CD8-positive, alpha-beta memory T cell (primary cell): ENCODE results near the gene ZBTB7B. TPM values are rescaled to one million over a fixed set of nuclear protein-coding genes. Genes with fewer than 3 reads are reported as not detected.

Source experiments
- CTCF ChIA-PET: fragments of 350-600 bp; sonication (Branson Sonifier 250); formaldehyde crosslinking; loops from one replicate; lab custom pipeline; 2021; ENCODE audit warnings: antibody characterized with exemption; lab: Charles Lee
- POLR2A ChIA-PET: fragments of 350-600 bp; sonication (Branson Sonifier 250); formaldehyde crosslinking; loops from one replicate; lab custom pipeline; 2021; ENCODE audit warnings: antibody characterized with exemption; lab: Charles Lee
- DNase-seq, 5 donors: peaks; one replicate each; pipeline versions ENCODE4 v3.0.0 to v3.0.0-alpha.2; 2020 to 2022; ENCODE audit warnings: mixed read lengths in 1 of 5
- H3K27ac ChIP-seq: one replicate; pipeline ENCODE4 v1.7.0; 2013; ENCODE audit warnings: low read depth, mild to moderate bottlenecking, low read length, moderate library complexity
- H3K27me3 ChIP-seq: 2 replicates; pipeline ENCODE4 v1.7.0; 2013; ENCODE audit warnings: low read length, mild to moderate bottlenecking; ENCODE audit not compliant: insufficient read depth, poor library complexity, severe bottlenecking
- H3K36me3 ChIP-seq: 2 replicates; pipeline ENCODE4 v1.7.0; 2013; ENCODE audit warnings: mild to moderate bottlenecking, low read length, moderate library complexity; ENCODE audit not compliant: insufficient read depth
- H3K4me1 ChIP-seq: 2 replicates; pipeline ENCODE4 v1.7.0; 2013; ENCODE audit warnings: mild to moderate bottlenecking, low read length, moderate library complexity; ENCODE audit not compliant: insufficient read depth
- H3K4me3 ChIP-seq: 2 replicates; pipeline ENCODE4 v1.7.0; 2013; ENCODE audit warnings: mild to moderate bottlenecking, low read length
- H3K9me3 ChIP-seq: 2 replicates; pipeline ENCODE4 v1.7.0; 2013; ENCODE audit warnings: mild to moderate bottlenecking, low read length
- H3K27ac Mint-ChIP-seq, 8 donors: one replicate each; pipeline ENCODE4 v1.8.0; 2020 to 2021; ENCODE audit warnings: mixed read lengths in 8 of 8, mild to moderate bottlenecking in 6 of 8, inconsistent platforms in 3 of 8, moderate library complexity in 3 of 8
- H3K27me3 Mint-ChIP-seq, 2 donors: one replicate each; pipeline ENCODE4 v1.8.0; 2020 to 2021; ENCODE audit warnings: mixed read lengths in 2 of 2, mild to moderate bottlenecking in 1 of 2, moderate library complexity in 1 of 2
- H3K36me3 Mint-ChIP-seq, 3 donors: one replicate each; pipeline ENCODE4 v1.8.0; 2020 to 2021; ENCODE audit warnings: mixed read lengths in 3 of 3, inconsistent platforms in 1 of 3, mild to moderate bottlenecking in 1 of 3
- H3K4me1 Mint-ChIP-seq, 3 donors: one replicate each; pipeline ENCODE4 v1.8.0; 2020 to 2021; ENCODE audit warnings: mixed read lengths in 3 of 3, inconsistent platforms in 1 of 3, mild to moderate bottlenecking in 1 of 3
- H3K4me3 Mint-ChIP-seq, 7 donors: one replicate each; pipeline ENCODE4 v1.8.0; 2020 to 2021; ENCODE audit warnings: mixed read lengths in 7 of 7, mild to moderate bottlenecking in 6 of 7, moderate library complexity in 4 of 7, inconsistent platforms in 2 of 7
- H3K9me3 Mint-ChIP-seq, 5 donors: one replicate each; pipeline ENCODE4 v1.8.0; 2020 to 2022; ENCODE audit warnings: mixed read lengths in 5 of 5, mild to moderate bottlenecking in 3 of 5, moderate library complexity in 2 of 5, inconsistent platforms in 1 of 5
- polyA plus RNA-seq: library from polyadenylated mRNA; unstranded; fragments of 300-500 nt; fragmentation: Illumina TruSeq; gene quantifications from one replicate; pipeline ENCODE4 v1.2.3, GENCODE V29; 2021
- total RNA-seq, 2 experiments: library from RNA; stranded (reverse); gene quantifications; one replicate each; pipeline ENCODE4 v1.2.3, GENCODE V29; 2021

ZBTB7B gene
- total and polyA plus RNA-seq, 3 experiments from 2014 or later, result 3.3 to 34.7 (median 33.2) TPM

DNA sequence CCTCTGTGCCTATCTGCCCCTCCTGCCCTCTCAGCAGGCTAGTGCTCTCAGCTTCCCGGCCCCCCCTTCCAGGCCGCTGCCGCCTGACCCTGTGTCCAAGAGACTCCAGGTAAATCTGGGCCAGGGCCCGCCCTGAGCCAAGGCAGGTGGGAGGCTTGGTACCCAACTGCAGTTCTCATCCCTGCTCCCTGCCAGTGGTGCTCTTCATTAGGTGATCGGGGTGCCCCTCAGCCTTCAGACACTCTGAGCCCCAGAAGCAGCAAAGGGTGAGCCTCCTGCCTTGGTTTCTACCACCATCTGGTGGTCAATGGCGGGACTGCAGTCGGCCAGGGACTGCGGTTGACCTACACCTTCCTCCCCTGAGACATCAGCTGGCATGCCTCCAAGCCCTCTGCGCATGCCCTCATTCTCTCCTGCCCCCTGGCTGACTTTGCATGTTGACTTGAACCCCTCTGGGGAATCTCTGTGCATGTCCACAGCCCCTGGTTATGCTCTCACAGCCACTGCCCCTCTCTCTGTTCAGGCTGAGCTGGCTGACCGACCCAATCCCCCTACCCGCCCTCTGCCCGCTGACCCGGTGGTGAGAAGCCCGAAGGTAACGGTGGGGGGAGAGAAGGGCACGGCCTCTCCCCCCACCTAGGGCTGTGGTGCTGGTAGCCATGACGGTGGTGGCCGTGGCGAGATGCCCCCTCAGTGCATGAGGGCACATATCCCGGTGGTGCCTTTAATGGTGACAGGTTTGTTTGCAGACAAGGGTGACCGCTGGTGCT lies 59.0 kb downstream of the ZBTB7B start:
- POLR2A ChIA-PET, result interaction anchor here (0.6 to 1.5 kb wide), 5 partner anchors 10 to 270 kb away, joined by 3 to 5 read pairs (median 3); partner anchors contain the start of genes ADAM15 and PYGO2
- Mint-ChIP-seq H3K27me3 (no peaks in the 10 kb centered on the region), H3K27ac (peak overlapping the region in 4 of 8 donors; percentile 11 to 55 (median 20)), H3K36me3 (peaks cover 0 to 22% (median 2%) of the 10 kb centered on the region in 3 donors), H3K9me3 (no peaks in the 10 kb centered on the region), H3K4me1 (peaks cover 23 to 39% (median 33%) of the 10 kb centered on the region in 3 donors), H3K4me3 (peak overlapping the region; percentile 49 to 79 (median 68))
- no peaks in the 10 kb centered on the region for H3K9me3 ChIP-seq
- no peaks in the 10 kb centered on the region for H3K27me3 ChIP-seq
- CTCF ChIA-PET, result interaction anchor here (0.6 to 11.7 kb wide), 36 partner anchors 8 to 502 kb away, joined by 3 to 172 read pairs (median 4); partner anchors contain the start of genes ADAM15, EFNA3, KRTCAP2 and LENEP
- no peak overlapping the region for H3K4me3 ChIP-seq
- peak; percentile 87 to 96 (median 91) for DNase-seq
- H3K36me3 ChIP-seq, result no peaks in the 10 kb centered on the region
- no peak overlapping the region for H3K27ac ChIP-seq
- peaks cover 34% of the 10 kb centered on the region for H3K4me1 ChIP-seq

DNA sequence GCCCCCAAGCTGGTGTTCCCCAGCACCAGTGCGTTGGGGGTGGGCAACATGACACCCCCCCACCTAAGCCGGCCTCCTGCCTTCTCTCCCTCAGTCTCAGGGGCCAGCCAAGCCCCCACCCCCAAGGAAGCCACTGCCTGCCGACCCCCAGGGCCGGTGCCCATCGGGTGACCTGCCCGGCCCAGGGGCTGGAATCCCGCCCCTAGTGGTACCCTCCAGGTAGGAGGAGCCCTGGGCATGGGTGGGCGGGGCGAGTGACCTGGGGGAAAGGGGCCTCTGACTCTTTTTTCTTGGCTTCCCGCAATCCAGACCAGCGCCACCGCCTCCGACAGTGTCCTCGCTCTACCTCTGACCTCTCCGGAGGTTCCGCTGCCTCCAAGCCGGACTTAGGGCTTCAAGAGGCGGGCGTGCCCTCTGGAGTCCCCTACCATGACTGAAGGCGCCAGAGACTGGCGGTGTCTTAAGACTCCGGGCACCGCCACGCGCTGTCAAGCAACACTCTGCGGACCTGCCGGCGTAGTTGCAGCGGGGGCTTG lies 59.6 kb downstream of the ZBTB7B start:
- Histone ChIP-seq H3K9me3 (no peaks in the 10 kb centered on the region), H3K4me1 (peaks cover 34% of the 10 kb centered on the region), H3K27ac (no peak overlapping the region), H3K36me3 (no peaks in the 10 kb centered on the region), H3K4me3 (peak overlapping the region; percentile 88), H3K27me3 (no peaks in the 10 kb centered on the region)
- H3K9me3 Mint-ChIP-seq, result no peaks in the 10 kb centered on the region
- no peaks in the 10 kb centered on the region for H3K27me3 Mint-ChIP-seq
- H3K36me3 Mint-ChIP-seq, result peaks cover 0 to 27% (median 6%) of the 10 kb centered on the region in 3 donors
- peak overlapping the region in 4 of 7 donors; percentile 69 to 96 (median 87) for H3K4me3 Mint-ChIP-seq
- peak in 1 of 5 donors; percentile 55 for DNase-seq
- H3K27ac Mint-ChIP-seq, result peak overlapping the region in 1 of 8 donors; percentile 17
- peaks cover 23 to 39% (median 33%) of the 10 kb centered on the region in 3 donors for H3K4me1 Mint-ChIP-seq
- CTCF ChIA-PET, result interaction anchor here (0.6 to 11.7 kb wide), 38 partner anchors 7 to 503 kb away, joined by 3 to 172 read pairs (median 4); partner anchors contain the start of genes ADAM15, EFNA3, KRTCAP2 and PBXIP1
- POLR2A ChIA-PET, result interaction anchor here (0.6 to 3.5 kb wide), 4 partner anchors 21 to 271 kb away, joined by 3 to 15 read pairs (median 4); no protein-coding TSS in a partner anchor

DNA sequence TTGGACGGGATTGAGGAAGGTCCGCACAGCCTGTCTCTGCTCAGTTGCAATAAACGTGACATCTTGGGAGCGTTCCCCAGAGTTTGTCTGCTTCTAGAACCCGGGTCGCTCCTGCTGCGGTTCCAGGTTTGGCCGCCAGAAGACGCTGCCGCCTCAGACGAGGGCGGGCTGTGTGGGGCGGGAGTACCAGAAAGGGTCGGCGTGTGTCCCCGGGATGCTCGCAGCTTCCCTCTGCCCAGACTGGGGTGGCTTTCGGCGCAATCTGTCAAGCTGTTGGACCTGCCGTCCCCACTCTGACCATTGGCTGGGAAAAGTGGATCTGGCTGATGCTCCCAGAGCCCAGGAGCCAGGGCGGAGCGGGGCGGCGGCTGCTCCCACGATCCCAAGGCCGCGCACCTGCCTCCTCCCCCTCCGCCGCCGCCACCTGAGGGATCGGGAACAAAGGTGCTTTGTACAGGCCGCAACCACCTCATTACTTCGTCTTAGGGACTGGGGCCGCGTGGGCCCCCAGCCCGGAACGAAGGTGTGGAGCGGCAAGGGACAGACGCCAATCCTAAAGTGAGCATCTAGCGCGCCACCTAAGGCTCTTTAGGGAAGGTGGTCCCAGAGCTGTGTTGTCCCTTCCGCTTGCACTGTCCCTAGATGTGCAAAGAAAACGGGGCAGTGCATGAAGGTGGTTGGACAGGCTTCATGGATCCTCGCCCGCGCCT lies 60.3 kb downstream of the ZBTB7B start:
- no peaks in the 10 kb centered on the region for H3K9me3 ChIP-seq
- ChIA-PET CTCF (interaction anchor here (0.8 to 11.7 kb wide), 11 partner anchors 13 to 108 kb away, joined by 3 to 172 read pairs (median 4); partner anchors contain the start of gene EFNA3), POLR2A (interaction anchor here (1.0 to 3.5 kb wide), 2 partner anchors 22 to 127 kb away, joined by 4 to 15 read pairs; partner anchors contain the start of gene PMVK)
- H3K27ac ChIP-seq, result no peak overlapping the region
- Mint-ChIP-seq H3K27me3 (no peaks in the 10 kb centered on the region), H3K4me3 (peak overlapping the region; percentile 87 to 97 (median 91)), H3K4me1 (peaks cover 23 to 39% (median 33%) of the 10 kb centered on the region in 3 donors), H3K27ac (peak overlapping the region in 4 of 8 donors; percentile 17 to 88 (median 80)), H3K9me3 (no peaks in the 10 kb centered on the region), H3K36me3 (peaks cover 0 to 26% (median 6%) of the 10 kb centered on the region in 3 donors)
- peak overlapping the region; percentile 88 for H3K4me3 ChIP-seq
- peak; percentile 37 to 76 (median 53) for DNase-seq
- no peaks in the 10 kb centered on the region for H3K36me3 ChIP-seq
- no peaks in the 10 kb centered on the region for H3K27me3 ChIP-seq
- H3K4me1 ChIP-seq, result peaks cover 34% of the 10 kb centered on the region

DNA sequence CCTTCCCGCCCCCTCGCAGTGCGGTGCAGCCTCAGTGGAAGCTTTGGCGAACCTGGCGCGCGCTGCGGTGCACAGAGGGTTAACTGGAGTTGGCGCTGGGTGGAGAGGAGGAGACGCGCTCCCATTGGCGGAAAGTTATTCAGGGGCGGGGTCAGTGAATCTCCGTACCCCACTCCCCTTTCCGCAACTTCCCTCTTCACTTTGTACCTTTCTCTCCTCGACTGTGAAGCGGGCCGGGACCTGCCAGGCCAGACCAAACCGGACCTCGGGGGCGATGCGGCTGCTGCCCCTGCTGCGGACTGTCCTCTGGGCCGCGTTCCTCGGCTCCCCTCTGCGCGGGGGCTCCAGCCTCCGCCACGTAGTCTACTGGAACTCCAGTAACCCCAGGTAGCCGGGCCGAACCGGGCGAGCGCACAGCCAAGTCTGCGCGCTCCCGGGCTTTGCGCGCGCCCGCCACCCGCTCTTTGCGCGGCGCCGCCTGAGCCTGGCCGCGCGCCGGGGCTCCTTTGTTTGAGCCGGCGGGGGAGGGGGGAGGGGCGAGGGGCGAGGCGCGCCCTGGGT lies 61.0 kb downstream of the ZBTB7B start, which contains the start of gene EFNA4:
TSS of gene EFNA4 (plus strand) at position 191 of the 561 bp plus-strand sequence. CDS start at position 275, 84 bp downstream.
- DNase-seq, result peak; percentile 73 to 87 (median 80)
- no peaks in the 10 kb centered on the region for H3K36me3 ChIP-seq
- H3K27ac ChIP-seq, result peak within 1 kb of the TSS; percentile 65
- peak within 1 kb of the TSS; percentile 88 for H3K4me3 ChIP-seq
- CTCF ChIA-PET, result interaction anchor here (1.0 to 11.7 kb wide), 9 partner anchors 13 to 44 kb away, joined by 3 to 172 read pairs (median 7); partner anchors contain the start of gene EFNA3
- peaks cover 34% of the 10 kb centered on the region for H3K4me1 ChIP-seq
- H3K9me3 ChIP-seq, result no peaks in the 10 kb centered on the region
- Mint-ChIP-seq H3K4me3 (peak within 1 kb of the TSS; percentile 89 to 98 (median 95)), H3K9me3 (no peaks in the 10 kb centered on the region), H3K27me3 (no peaks in the 10 kb centered on the region), H3K27ac (peak within 1 kb of the TSS; percentile 40 to 92 (median 80)), H3K4me1 (peaks cover 23 to 39% (median 33%) of the 10 kb centered on the region in 3 donors), H3K36me3 (peaks cover 0 to 24% (median 6%) of the 10 kb centered on the region in 3 donors)
- POLR2A ChIA-PET, result interaction anchor here (1.0 to 3.5 kb wide), 2 partner anchors 21 to 127 kb away, joined by 4 to 15 read pairs; partner anchors contain the start of gene PMVK
- H3K27me3 ChIP-seq, result no peaks in the 10 kb centered on the region

DNA sequence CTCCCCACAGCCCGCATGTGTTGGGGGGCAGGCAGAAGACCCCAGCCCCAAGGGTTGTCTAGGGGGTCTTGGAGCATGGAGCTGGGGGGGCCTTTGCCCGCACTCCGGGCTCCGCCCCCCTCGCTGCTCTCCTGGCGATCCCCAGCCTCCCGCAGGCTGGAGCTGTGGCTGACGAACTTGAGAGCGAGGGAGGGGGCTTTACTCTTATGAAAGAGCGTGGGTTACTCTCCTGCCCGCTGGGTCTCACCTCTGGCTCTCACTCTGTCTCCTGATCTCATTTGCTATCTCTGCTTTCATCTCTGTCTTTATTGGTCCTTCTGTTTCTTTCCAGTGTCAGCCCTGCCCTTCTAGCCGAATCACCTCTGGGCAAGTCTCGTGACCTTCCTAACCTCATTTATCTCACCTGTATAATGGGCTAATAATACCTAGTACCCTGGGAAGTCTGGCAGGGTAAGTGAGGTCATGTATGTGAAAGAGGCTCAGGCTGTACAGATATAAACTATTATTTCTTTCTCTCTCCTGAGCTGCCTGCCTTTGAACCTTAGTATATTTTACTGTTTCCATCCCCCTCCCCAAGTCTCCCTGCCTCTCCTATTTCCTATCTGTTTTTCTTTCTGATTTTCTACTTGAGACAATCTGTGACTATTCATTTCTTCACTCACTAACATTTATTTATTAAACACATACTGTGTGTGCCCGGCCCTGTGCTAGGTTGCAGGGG lies 61.7 kb downstream of the ZBTB7B start:
- Mint-ChIP-seq H3K4me3 (peak overlapping the region; percentile 82 to 98 (median 89)), H3K9me3 (no peaks in the 10 kb centered on the region), H3K36me3 (peaks cover 0 to 25% (median 8%) of the 10 kb centered on the region in 3 donors), H3K27ac (peak overlapping the region; percentile 6 to 92 (median 76)), H3K4me1 (peaks cover 23 to 39% (median 33%) of the 10 kb centered on the region in 3 donors), H3K27me3 (no peaks in the 10 kb centered on the region)
- Histone ChIP-seq H3K27ac (peak overlapping the region; percentile 65), H3K4me3 (peak overlapping the region; percentile 88), H3K36me3 (no peaks in the 10 kb centered on the region), H3K4me1 (peaks cover 34% of the 10 kb centered on the region), H3K27me3 (no peaks in the 10 kb centered on the region), H3K9me3 (no peaks in the 10 kb centered on the region)
- ChIA-PET CTCF (interaction anchor here (1.3 to 5.0 kb wide), 7 partner anchors 12 to 27 kb away, joined by 3 to 46 read pairs (median 7); partner anchors contain the start of genes ADAM15 and EFNA3), POLR2A (interaction anchor here (1.0 to 3.5 kb wide), 2 partner anchors 21 to 103 kb away, joined by 3 to 15 read pairs; no protein-coding TSS in a partner anchor)
- peak in 1 of 5 donors; percentile 20 for DNase-seq

DNA sequence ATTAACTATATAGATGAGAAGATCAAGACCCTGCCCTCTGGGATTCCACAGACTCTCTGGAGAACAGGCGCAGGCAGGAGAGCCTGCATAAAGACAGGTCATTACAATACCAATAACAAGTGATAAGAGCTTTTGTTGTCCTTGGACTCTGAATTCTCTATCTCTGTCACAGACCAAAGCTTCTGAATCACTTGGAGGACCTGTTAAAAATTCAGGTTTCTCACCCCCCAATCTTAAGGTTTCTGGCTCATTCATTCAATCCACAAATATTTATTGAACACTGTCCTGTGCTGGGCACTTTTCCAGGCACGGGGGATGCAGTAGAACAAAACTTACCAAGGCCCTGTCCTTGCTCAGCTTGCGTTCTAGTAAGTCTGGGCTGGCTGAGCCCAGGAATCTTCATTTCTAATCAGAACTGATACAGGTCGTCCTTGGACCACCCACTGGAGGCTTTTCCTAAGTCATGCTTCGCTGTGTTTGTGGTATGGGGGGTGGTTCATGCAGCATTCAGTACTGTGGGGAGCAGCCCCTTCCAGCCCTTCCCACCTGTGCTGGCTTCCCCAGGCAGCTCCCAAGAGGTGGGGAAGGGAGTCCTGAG lies 62.3 kb downstream of the ZBTB7B start:
- Histone ChIP-seq H3K27ac (no peak overlapping the region), H3K27me3 (no peaks in the 10 kb centered on the region), H3K4me3 (no peak overlapping the region), H3K4me1 (peaks cover 34% of the 10 kb centered on the region), H3K9me3 (no peaks in the 10 kb centered on the region), H3K36me3 (no peaks in the 10 kb centered on the region)
- Mint-ChIP-seq H3K27me3 (no peaks in the 10 kb centered on the region), H3K27ac (peak overlapping the region; percentile 6 to 92 (median 82)), H3K36me3 (peaks cover 0 to 24% (median 8%) of the 10 kb centered on the region in 3 donors), H3K4me1 (peaks cover 23 to 40% (median 33%) of the 10 kb centered on the region in 3 donors), H3K9me3 (no peaks in the 10 kb centered on the region), H3K4me3 (peak overlapping the region; percentile 82 to 98 (median 89))
- DNase-seq, result no peak
- ChIA-PET CTCF (interaction anchor here (0.8 to 5.0 kb wide), 8 partner anchors 11 to 108 kb away, joined by 3 to 46 read pairs (median 6); partner anchors contain the start of genes ADAM15 and KRTCAP2), POLR2A (interaction anchor here (1.0 to 3.5 kb wide), 2 partner anchors 20 to 103 kb away, joined by 3 to 15 read pairs; no protein-coding TSS in a partner anchor)
